ENCODE results near the gene CHTF18. TPM values are rescaled to one million over a fixed set of nuclear protein-coding genes. Genes with fewer than 3 reads are reported as not detected.

The CHTF18 gene
- total RNA-seq, 2 experiments from 2014 or later, result 125 to 146 TPM

GRCh38 chr16:776824-777223, 11.6 kb upstream of the CHTF18 start:
- ChIA-PET POLR2A (no interaction called here), CTCF (ENCODE audit: unreplicated experiment) (no interaction called here)
- no TSS peak for BruUV-seq (replicated peaks)
- Histone ChIP-seq H3K27ac (ENCODE audit: low read depth, low read length, poor library complexity, severe bottlenecking) (no peak overlapping the region), H3K9me2 (ENCODE audit: insufficient read depth, low read length) (no peaks in the 10 kb centered on the region), H3K36me3 (ENCODE audit: insufficient read depth, low read length) (no peaks in the 10 kb centered on the region), H3K4me1 (ENCODE audit: insufficient read depth, low read length, poor library complexity, severe bottlenecking) (no peaks in the 10 kb centered on the region), H4K20me1 (ENCODE audit: insufficient read depth, low read length) (no peaks in the 10 kb centered on the region), H2AFZ (ENCODE audit: low read length) (no peak overlapping the region), H3K4me3 (ENCODE audit: low read depth, low read length, poor library complexity, severe bottlenecking) (no peak overlapping the region), H3K9me3 (ENCODE audit: low read length) (no peaks in the 10 kb centered on the region), H3K4me2 (ENCODE audit: low read length) (no peak overlapping the region), H3K79me2 (ENCODE audit: insufficient read depth, low read depth, low read length) (no peaks in the 10 kb centered on the region)
- intact Hi-C loops (cut with micrococcal nuclease; ENCODE audit: unreplicated experiment), result no loop called here
- TF ChIP-seq CTCF (conservative IDR thresholded peaks at IDR 0.05; ENCODE audit: low read length) (no peak), EZH2phosphoT487 (IDR thresholded peaks at IDR 0.05; ENCODE audit: borderline replicate concordance, low read depth, low read length) (no peak)
- DNase-seq (ENCODE audit: low spot score), result no peak

GRCh38 chr16:777826-778225, 10.6 kb upstream of the CHTF18 start:
- Histone ChIP-seq H3K27ac (ENCODE audit: low read depth, low read length, poor library complexity, severe bottlenecking) (no peak overlapping the region), H3K4me1 (ENCODE audit: insufficient read depth, low read length, poor library complexity, severe bottlenecking) (no peaks in the 10 kb centered on the region), H3K4me3 (ENCODE audit: low read depth, low read length, poor library complexity, severe bottlenecking) (no peak overlapping the region), H4K20me1 (ENCODE audit: insufficient read depth, low read length) (no peaks in the 10 kb centered on the region), H2AFZ (ENCODE audit: low read length) (no peak overlapping the region), H3K9me2 (ENCODE audit: insufficient read depth, low read length) (no peaks in the 10 kb centered on the region), H3K36me3 (ENCODE audit: insufficient read depth, low read length) (no peaks in the 10 kb centered on the region), H3K79me2 (ENCODE audit: insufficient read depth, low read depth, low read length) (no peaks in the 10 kb centered on the region), H3K9me3 (ENCODE audit: low read length) (no peaks in the 10 kb centered on the region), H3K4me2 (ENCODE audit: low read length) (no peak overlapping the region)
- BruUV-seq (replicated peaks), result no TSS peak
- intact Hi-C loops (cut with micrococcal nuclease; ENCODE audit: unreplicated experiment), result no loop called here
- no peak for DNase-seq (ENCODE audit: low spot score)
- TF ChIP-seq CTCF (conservative IDR thresholded peaks at IDR 0.05; ENCODE audit: low read length) (no peak), EZH2phosphoT487 (IDR thresholded peaks at IDR 0.05; ENCODE audit: borderline replicate concordance, low read depth, low read length) (no peak)
- ChIA-PET CTCF (ENCODE audit: unreplicated experiment) (no interaction called here), POLR2A (no interaction called here)

GRCh38 chr16:778447-778846, 10.0 kb upstream of the CHTF18 start:
- H3K9me2 ChIP-seq (ENCODE audit: insufficient read depth, low read length), result no peaks in the 10 kb centered on the region
- intact Hi-C loops (cut with micrococcal nuclease; ENCODE audit: unreplicated experiment), result no loop called here
- no peaks in the 10 kb centered on the region for H4K20me1 ChIP-seq (ENCODE audit: insufficient read depth, low read length)
- H3K36me3 ChIP-seq (ENCODE audit: insufficient read depth, low read length), result no peaks in the 10 kb centered on the region
- POLR2A ChIA-PET, result no interaction called here
- no peaks in the 10 kb centered on the region for H3K4me1 ChIP-seq (ENCODE audit: insufficient read depth, low read length, poor library complexity, severe bottlenecking)
- H2AFZ ChIP-seq (ENCODE audit: low read length), result no peak overlapping the region
- DNase-seq (ENCODE audit: low spot score), result no peak
- no peaks in the 10 kb centered on the region for H3K9me3 ChIP-seq (ENCODE audit: low read length)
- TF ChIP-seq EZH2phosphoT487 (IDR thresholded peaks at IDR 0.05; ENCODE audit: borderline replicate concordance, low read depth, low read length) (no peak), CTCF (conservative IDR thresholded peaks at IDR 0.05; ENCODE audit: low read length) (no peak)
- no peak overlapping the region for H3K4me3 ChIP-seq (ENCODE audit: low read depth, low read length, poor library complexity, severe bottlenecking)
- CTCF ChIA-PET (ENCODE audit: unreplicated experiment), result no interaction called here
- H3K4me2 ChIP-seq (ENCODE audit: low read length), result no peak overlapping the region
- no TSS peak for BruUV-seq (replicated peaks)
- no peak overlapping the region for H3K27ac ChIP-seq (ENCODE audit: low read depth, low read length, poor library complexity, severe bottlenecking)
- no peaks in the 10 kb centered on the region for H3K79me2 ChIP-seq (ENCODE audit: insufficient read depth, low read depth, low read length)

Data from OCI-LY7 (cell line).